GM12878 (cell line): Measurements from ENCODE around the gene MPC1. TPM values are rescaled to one million over a fixed set of nuclear protein-coding genes. Genes with fewer than 3 reads are reported as not detected.

Experiments
- ATAC-seq: fragments of 200-7000 bp; cut with Tn5 transposase; 3 replicates; pipeline ENCODE4 v1.9.1; 2020; ENCODE audit warnings: mild to moderate bottlenecking, moderate library complexity
- BruUV-seq: library from RNA; stranded (reverse); fragments of 400-500 nt; replicated peaks from 2 replicates; lab custom pipeline; 2021; lab: Mats Ljungman, UMichigan
- CTCF ChIA-PET: fragments of 300-600 bp; sonication (Branson Sonifier 250); formaldehyde crosslinking; extraction: SDS; loops from one replicate; lab custom pipeline; 2021; ENCODE audit warnings: inconsistent platforms; lab: Yijun Ruan, JAX
- POLR2A ChIA-PET: fragments of 350-600 bp; formaldehyde crosslinking; extraction: SDS; loops from one replicate; lab custom pipeline; 2021; ENCODE audit warnings: inconsistent platforms; lab: Charles Lee
- RAD21 ChIA-PET: fragments of 300-600 bp; sonication (Branson Sonifier 250); formaldehyde crosslinking; loops from one replicate; lab custom pipeline; 2023; ENCODE audit warnings: antibody characterized with exemption; ENCODE audit not compliant: unreplicated experiment; lab: Charles Lee
- SMC1A ChIA-PET: fragments of 300-600 bp; sonication (Branson Sonifier 250); formaldehyde crosslinking; loops from one replicate; lab custom pipeline; 2023; ENCODE audit not compliant: unreplicated experiment, uncharacterized antibody; lab: Charles Lee
- DNase-seq: peaks from one replicate; pipeline ENCODE4 v3.0.0-alpha.2; 2011; ENCODE audit warnings: low read depth, low spot score
- FAIRE-seq: peaks from 3 replicates; lab custom pipeline; 2011; peaks lifted over from hg19 to GRCh38; lab: Jason Lieb, UNC
- H2AFZ ChIP-seq: 2 replicates; pipeline ENCODE4 v1.6.0; 2011; ENCODE audit warnings: low read depth, low read length, control low read depth; ENCODE audit not compliant: control insufficient read depth
- H3K27ac ChIP-seq: 2 replicates; pipeline ENCODE4 v1.5.1; 2011; ENCODE audit warnings: control low read depth; ENCODE audit not compliant: control insufficient read depth, insufficient read depth
- H3K27me3 ChIP-seq, 2 experiments: replicated peaks in 1 of 2; 2 replicates each; pipeline versions ENCODE4 v1.6.0 to v1.6.1; 2011; ENCODE audit warnings: low read length in 1 of 2; ENCODE audit not compliant: control insufficient read depth in 2 of 2, insufficient read depth in 2 of 2
- H3K36me3 ChIP-seq, 2 experiments: 2 replicates each; pipeline ENCODE4 v1.5.1; 2011; ENCODE audit warnings: low read length in 1 of 2; ENCODE audit not compliant: control insufficient read depth in 2 of 2, insufficient read depth in 2 of 2
- H3K4me1 ChIP-seq: 2 replicates; pipeline ENCODE4 v1.6.1; 2011; ENCODE audit warnings: mild to moderate bottlenecking, low read length, moderate library complexity, mixed read lengths; ENCODE audit not compliant: control insufficient read depth, insufficient read depth
- H3K4me2 ChIP-seq: 2 replicates; pipeline ENCODE4 v1.6.0; 2011; ENCODE audit warnings: control low read depth; ENCODE audit not compliant: control insufficient read depth, insufficient read depth
- H3K4me3 ChIP-seq: fragments of 200-600 bp; sonication (generic); 2 replicates; pipeline ENCODE4 v1.5.1; 2016
- H3K79me2 ChIP-seq: 2 replicates; pipeline ENCODE4 v1.6.0; 2011; ENCODE audit warnings: low read length; ENCODE audit not compliant: control insufficient read depth, insufficient read depth
- H3K9ac ChIP-seq: 2 replicates; pipeline ENCODE4 v1.8.0; 2011; ENCODE audit warnings: low read length, control low read depth, mixed read lengths; ENCODE audit not compliant: control insufficient read depth, insufficient read depth
- H3K9me3 ChIP-seq: replicated peaks from 3 replicates; pipeline ENCODE4 v1.5.1; 2011; ENCODE audit warnings: mild to moderate bottlenecking, low read length; ENCODE audit not compliant: control insufficient read depth, insufficient read depth
- H4K20me1 ChIP-seq: 2 replicates; pipeline ENCODE4 v1.6.0; 2011; ENCODE audit not compliant: control insufficient read depth, insufficient read depth
- CREB1 ChIP-seq: IDR thresholded peaks from 2 replicates; pipeline ENCODE4 v1.6.1; 2012; ENCODE audit warnings: low read depth, mild to moderate bottlenecking, inconsistent platforms
- POU2F2 ChIP-seq: IDR thresholded peaks from 3 replicates; pipeline ENCODE4 v1.6.1; 2011; ENCODE audit warnings: low read depth, mild to moderate bottlenecking, low read length, borderline replicate concordance
- SIN3A ChIP-seq: IDR thresholded peaks from 2 replicates; pipeline ENCODE4 v1.6.1; 2012; ENCODE audit warnings: low read depth, low read length, improper control_type of control experiment
- SREBF1 ChIP-seq: IDR thresholded peaks from 2 replicates; pipeline ENCODE4 v1.6.1; 2012; ENCODE audit warnings: mild to moderate bottlenecking, low read length
- SUPT20H ChIP-seq: IDR thresholded peaks from 2 replicates; pipeline ENCODE4 v1.6.1; 2011; ENCODE audit warnings: low read depth, mild to moderate bottlenecking, low read length, moderate library complexity, borderline replicate concordance; ENCODE audit not compliant: control insufficient read depth
- WGBS: methylation state at CpG from one replicate; pipeline ENCODE4 v1.1.6; 2016; ENCODE audit warnings: low lambda C conversion rate; ENCODE audit not compliant: insufficient replicate concordance, insufficient coverage; ENCODE audit errors: missing lambda C conversion rate; 5-methylcytosine and 5-hydroxymethylcytosine counted together
- in situ Hi-C: fragments of 300-500 bp; cut with MboI; formaldehyde crosslinking; loops from 9 replicates; pipeline ENCODE4 v1.14.3; 2018; ENCODE audit warnings: mixed read lengths
- intact Hi-C: fragments of 100-400 bp; cut with micrococcal nuclease; formaldehyde crosslinking; loops from one replicate; pipeline ENCODE4 v1.14.2; 2022; ENCODE audit not compliant: unreplicated experiment
- polyA plus RNA-seq, 11 experiments: library from polyadenylated mRNA; depleted of rRNA in 4 of 11; unstranded in 6 of 11; stranded (reverse) in 5 of 11; fragments of >200 nt; fragmentation: Nextera tagmentation in 4 of 11; fragmentation: Illumina TruSeq in 1 of 11; extraction: Ambion mirVana in 4 of 11; extraction: Trizol in 1 of 11; gene quantifications; 1 replicate in 1 of 11; 2 replicates in 10 of 11; pipeline versions ENCODE4 v1.2.1 to v1.2.3, GENCODE V29; 2011 to 2016; ENCODE audit warnings: inconsistent platforms in 2 of 11, missing spikeins in 2 of 11, low read depth in 1 of 11
- total RNA-seq, 4 experiments: library from RNA; depleted of rRNA in 3 of 4; stranded (reverse); fragments of >200 nt in 3 of 4; fragmentation: Illumina TruSeq in 1 of 4; extraction: Trizol in 1 of 4; gene quantifications; 2 replicates each; pipeline versions ENCODE4 v1.2.1 to v1.2.3, GENCODE V29; 2013 to 2021
- TF ChIP-seq, protein P1 (sequence below): fragments of 450-650 bp; IDR thresholded peaks from 2 replicates; pipeline ENCODE4 v1.6.1; 2016; ENCODE audit warnings: mild to moderate bottlenecking

The MPC1 gene
- total and polyA plus RNA-seq, 10 of the 15 experiments (the other 5 are each of a cell fraction or from before 2014, with no cell fraction given), result 53.2 to 177 (median 78.8) TPM

DNA sequence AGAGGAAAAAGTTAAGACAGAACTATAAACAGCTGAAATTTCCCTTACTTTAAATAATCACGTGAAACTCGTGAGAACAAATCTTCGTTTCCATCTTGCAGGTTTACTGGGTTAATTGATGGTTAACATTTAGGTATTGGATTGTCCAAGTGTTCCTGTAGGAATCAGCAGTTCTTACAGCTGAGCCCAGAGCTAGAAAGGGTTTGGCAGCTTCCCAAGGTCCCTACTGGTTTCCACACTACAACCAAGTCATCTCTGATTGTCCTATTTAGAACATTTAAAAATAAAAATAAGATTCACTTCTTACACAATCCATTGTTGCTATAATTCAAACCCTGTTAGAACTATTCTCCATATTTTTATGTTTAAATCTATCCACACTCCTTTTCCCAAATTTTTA, 15.8 kb downstream of the MPC1 start (continued):
- TF ChIP-seq, protein P1, sequence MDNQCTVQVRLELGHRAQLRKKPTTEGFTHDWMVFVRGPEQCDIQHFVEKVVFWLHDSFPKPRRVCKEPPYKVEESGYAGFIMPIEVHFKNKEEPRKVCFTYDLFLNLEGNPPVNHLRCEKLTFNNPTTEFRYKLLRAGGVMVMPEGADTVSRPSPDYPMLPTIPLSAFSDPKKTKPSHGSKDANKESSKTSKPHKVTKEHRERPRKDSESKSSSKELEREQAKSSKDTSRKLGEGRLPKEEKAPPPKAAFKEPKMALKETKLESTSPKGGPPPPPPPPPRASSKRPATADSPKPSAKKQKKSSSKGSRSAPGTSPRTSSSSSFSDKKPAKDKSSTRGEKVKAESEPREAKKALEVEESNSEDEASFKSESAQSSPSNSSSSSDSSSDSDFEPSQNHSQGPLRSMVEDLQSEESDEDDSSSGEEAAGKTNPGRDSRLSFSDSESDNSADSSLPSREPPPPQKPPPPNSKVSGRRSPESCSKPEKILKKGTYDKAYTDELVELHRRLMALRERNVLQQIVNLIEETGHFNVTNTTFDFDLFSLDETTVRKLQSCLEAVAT, result no peak
- TF ChIP-seq POU2F2 (no peak), CREB1 (no peak), SUPT20H (no peak), SIN3A (no peak)
- TF ChIP-seq, all 136 proteins: peak for 0

DNA sequence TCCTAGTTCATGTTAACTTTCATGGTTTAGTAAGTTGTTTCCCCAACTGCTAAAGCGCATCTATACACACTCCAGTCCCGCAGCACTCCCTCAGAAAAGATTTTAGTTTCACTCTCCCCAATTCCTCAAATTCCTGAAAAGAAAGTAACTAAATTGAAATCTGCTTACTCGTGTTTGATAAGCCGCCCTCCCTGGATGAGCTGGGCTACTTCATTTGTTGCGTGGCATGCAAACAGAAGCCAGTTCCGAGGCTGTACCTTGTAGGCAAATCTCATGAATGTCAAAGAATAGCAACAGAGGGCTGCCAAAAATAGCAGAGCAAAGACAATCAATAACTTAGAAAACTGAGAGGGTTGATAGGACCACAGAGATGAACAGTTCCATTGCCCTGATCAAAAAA, 16.9 kb downstream of the MPC1 start:
- H2AFZ ChIP-seq, result no peak overlapping the region
- FAIRE-seq (no peak), DNase-seq (no peak), ATAC-seq (peak; percentile 21; the same call in 1 of the 3 replicates)
- H3K9ac ChIP-seq, result no peak overlapping the region
- no peak overlapping the region for H3K4me3 ChIP-seq
- intact Hi-C loops, result no loop called here
- peaks cover 2 to 18% of the 10 kb centered on the region in 2 experiments; a peak in 3 of 4 replicates for H3K36me3 ChIP-seq
- SMC1A ChIA-PET, result interaction anchor here (1.4 to 2.8 kb wide), 2 partner anchors 13 to 33 kb away, joined by 5 to 7 read pairs; no protein-coding TSS in a partner anchor
- no peaks in the 10 kb centered on the region for H3K79me2 ChIP-seq
- H3K27me3 ChIP-seq, result no peaks in the 10 kb centered on the region
- 32% methylated on average over 6 of the region's 6 CpGs for WGBS
- RAD21 ChIA-PET, result interaction anchor here (2.6 kb wide), 1 partner anchor 15 kb away, joined by 14 read pairs; no protein-coding TSS in a partner anchor
- POLR2A ChIA-PET, result no interaction called here
- CTCF ChIA-PET, result interaction anchor here (2.1 kb wide), 1 partner anchor 15 kb away, joined by 11 read pairs; no protein-coding TSS in a partner anchor
- H4K20me1 ChIP-seq, result no peaks in the 10 kb centered on the region
- H3K4me2 ChIP-seq, result no peak overlapping the region
- no peaks in the 10 kb centered on the region for H3K9me3 ChIP-seq
- H3K27ac ChIP-seq, result no peak overlapping the region
- BruUV-seq, result no TSS peak
- no peak for TF ChIP-seq SREBF1
- H3K4me1 ChIP-seq, result no peaks in the 10 kb centered on the region
- in situ Hi-C loops, result no loop called here
